HuH-7.5 (cell line): ENCODE data around the gene HOXA10.

Source experiments
- DNase-seq: peaks from one replicate; pipeline ENCODE4 v3.0.0; 2011; ENCODE audit warnings: low spot score

HOXA10 gene

DNA sequence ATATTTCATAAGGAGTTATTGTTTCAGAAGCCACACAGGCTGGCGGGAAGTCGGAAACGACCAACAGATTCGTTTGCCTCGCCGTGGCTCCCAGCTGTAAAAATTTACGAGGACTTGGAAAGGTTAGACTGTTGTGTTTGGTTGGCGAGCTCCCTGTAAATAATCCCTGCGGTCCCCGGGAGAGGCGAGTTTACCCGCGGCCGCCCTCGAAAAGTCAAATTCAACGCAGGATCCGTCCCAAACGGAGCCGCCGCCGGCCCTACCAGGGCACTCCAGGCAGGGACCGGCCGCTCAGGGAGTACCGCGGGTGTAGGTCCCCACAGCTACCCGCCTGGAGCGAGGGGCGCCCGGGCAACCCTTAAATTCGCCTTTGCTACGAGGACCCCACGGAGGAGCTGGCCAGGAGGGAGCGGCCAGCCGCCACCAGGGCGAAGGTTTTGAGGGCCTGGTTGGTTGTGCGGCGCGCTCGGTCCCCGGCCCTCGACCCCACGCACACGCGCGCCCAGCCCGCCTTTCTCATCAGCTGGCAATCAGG lies 8.1 kb downstream of the HOXA10 start:
- no peak for DNase-seq

DNA sequence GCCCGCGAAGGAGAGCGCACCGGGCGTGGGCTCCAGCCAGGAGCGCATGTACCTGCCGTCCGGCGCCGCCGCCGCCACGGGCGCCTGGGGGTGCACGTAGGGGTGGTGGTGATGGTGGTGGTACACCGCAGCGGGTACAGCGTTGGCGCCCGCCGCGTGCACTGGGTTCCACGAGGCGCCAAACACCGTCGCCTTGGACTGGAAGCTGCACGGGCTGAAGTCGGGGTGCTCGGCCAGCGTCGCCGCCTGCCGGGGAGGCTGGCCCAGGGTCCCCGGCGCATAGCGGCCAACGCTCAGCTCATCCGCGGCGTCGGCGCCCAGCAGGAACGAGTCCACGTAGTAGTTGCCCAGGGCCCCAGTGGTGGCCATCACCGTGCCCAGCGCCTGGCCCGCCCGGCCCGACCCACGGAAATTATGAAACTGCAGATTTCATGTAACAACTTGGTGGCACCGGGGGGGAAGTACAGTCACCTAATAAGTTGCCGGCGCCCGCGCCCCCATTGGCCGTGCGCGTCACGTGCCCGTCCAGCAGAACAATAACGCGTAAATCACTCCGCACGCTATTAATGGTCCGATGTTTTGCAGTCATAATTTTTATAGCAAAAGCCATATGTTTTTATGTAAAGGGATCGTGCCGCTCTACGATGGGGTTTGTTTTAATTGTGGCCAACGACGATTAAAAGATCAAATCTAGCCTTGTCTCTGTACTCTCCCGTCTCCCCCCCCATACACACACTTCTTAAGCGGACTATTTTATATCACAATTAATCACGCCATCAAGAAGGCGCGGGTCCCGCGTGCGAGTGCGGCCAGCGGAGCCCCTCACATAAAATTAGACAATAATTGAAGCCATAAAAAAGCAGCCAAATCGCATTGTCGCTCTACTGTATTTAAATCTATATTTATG lies 8.8 kb downstream of the HOXA10 start, which contains the start of gene HOXA9:
Gene HOXA9, minus strand, starts transcription at position 449 of the 907 bp plus-strand sequence. Its CDS starts 80 bp downstream, at position 369.
- DNase-seq, result no peak

DNA sequence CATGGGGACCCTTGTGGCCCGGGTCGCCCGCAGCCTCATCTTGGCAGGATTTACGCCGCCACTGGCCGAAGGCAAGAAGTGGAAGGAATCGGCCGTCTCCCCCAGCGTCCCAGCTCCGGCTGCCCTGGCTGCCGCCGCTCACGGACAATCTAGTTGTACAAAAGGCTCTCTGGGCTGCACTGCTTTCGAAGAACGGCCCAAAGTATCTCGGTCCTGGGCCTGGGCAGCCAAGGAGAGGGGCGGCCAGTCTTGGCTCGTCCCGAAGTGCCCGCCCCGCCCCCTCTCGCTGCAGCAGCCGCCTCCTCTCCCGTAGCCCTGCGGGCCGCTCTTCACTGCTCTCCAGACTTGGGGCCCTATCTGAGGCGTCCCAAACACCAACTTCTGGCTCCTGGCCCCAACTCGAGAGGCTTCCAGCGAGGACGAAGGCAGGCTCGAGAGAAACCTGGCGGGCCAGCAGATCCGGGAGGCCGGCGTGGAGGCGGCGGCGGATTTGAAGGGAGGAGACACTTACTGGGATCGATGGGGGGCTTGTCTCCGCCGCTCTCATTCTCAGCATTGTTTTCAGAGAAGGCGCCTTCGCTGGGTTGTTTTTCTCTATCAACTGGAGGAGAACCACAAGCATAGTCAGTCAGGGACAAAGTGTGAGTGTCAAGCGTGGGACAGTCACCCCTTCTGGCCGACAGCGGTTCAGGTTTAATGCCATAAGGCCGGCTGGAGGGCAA lies 9.6 kb downstream of the HOXA10 start:
- no peak for DNase-seq

DNA sequence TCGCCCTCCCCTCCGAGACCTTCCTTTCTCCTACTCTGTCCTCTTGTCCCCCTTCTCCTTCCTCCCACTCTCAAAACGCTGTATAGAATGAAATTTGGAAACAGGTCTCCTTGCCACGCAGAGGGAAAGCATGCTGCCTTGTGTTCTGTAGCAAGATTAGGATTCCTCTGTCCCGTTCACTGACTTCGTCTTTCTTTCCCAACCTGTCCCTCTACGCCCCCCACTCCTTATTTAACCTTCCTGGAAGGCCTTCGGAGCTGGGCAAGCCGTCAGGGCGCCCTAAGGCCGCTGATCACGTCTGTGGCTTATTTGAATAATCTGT lies 10.1 kb downstream of the HOXA10 start:
- no peak for DNase-seq

DNA sequence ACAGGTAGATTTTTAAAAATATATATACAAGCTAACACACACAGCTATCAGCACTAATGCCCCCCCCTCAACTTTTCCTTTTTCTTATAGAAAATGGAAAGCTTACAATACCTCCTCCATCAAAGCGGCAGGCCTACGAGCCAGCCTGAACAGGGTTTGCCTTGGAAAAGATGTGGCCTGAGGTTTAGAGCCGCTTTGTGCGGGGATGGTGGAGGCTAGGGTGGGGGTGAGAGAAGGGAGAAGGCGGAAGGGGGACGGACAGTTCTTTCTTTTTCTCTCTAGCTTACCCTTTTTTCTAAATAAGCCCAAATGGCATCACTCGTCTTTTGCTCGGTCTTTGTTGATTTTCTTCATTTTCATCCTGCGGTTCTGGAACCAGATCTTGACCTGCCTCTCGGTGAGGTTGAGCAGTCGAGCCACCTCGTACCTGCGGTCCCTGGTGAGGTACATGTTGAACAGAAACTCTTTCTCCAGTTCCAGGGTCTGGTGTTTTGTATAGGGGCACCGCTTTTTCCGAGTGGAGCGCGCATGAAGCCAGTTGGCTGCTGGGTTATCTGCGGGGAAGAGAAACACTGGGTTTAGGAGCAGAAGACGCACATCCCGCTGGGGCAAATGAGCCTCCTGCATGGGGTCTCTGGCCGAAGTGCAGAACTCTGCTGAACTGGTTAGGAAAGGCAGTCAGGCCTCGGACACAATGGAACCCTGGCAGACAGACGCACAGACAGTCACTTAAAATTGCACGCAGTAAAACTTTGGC lies 10.7 kb downstream of the HOXA10 start:
- no peak for DNase-seq

DNA sequence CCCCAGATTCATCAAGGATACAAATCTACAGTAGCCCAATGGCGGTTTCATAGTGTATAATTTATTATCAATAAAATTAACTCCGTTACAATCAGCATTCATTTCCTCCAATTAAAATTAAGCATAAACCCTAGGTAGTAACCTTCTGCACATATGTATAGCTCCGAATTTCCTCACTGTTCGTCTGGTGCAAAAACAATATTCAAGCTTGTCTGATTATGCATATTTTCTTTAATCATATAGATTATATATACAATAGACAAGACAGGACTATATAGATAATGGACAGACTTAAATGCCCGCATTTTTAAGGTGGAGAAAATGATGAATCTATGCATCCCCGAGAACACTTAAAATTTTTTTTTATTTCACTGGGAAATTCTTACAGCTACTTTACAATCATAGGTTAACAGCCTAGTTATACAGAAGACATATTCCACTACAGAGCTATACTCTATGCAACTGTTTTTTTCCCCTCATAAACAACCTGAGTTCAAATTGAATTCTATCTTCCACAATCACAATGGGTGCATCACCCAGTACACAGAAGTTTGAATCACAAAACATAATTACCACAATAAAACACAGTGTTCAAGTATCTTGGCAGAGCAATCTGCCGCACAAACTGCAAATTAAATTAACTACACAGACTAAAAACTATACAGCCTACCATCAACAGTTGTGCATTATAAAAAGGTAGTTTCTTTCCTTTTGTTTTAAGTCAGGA lies 11.4 kb downstream of the HOXA10 start:
- no peak for DNase-seq

DNA sequence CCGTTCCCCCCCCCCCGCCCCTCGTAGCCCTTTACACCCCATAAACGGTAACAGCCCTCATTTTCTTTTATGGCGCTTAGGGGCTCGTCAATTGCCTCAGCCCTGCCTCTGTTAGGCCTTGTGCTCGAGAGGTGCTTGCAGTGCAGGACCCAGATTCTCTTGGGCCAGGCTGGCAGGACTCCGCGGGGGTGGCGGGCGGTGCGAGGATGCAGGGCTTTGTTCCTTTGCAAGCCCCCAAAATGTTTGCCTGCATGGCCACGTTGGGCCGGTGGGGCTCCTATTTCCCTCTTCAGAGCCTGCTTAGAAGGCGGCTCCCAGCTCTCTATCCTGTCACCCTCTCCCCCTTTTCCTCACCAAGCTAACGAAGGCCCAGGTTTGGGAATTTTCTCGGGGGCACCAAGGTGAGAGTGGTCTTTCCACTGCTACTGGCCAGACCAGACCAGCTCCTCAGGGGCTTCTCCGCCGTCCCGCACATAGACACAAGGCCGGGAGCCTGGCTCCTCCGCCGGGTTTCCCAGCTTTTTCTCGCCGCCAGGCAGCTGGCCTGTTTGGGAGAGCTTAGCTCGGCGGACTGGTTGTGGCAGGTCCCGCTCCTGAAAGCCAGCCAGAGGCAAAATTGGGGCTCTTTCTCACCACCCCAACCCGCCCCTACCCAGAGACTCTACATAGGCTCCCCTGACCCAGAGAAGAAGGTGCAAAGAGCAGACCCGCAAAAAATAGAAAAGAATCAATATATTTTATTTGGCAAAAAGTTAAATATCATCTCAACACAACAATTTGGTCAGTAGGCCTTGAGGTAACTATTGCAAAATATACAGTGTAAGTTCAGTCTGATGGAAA lies 12.2 kb downstream of the HOXA10 start:
- no peak for DNase-seq

DNA sequence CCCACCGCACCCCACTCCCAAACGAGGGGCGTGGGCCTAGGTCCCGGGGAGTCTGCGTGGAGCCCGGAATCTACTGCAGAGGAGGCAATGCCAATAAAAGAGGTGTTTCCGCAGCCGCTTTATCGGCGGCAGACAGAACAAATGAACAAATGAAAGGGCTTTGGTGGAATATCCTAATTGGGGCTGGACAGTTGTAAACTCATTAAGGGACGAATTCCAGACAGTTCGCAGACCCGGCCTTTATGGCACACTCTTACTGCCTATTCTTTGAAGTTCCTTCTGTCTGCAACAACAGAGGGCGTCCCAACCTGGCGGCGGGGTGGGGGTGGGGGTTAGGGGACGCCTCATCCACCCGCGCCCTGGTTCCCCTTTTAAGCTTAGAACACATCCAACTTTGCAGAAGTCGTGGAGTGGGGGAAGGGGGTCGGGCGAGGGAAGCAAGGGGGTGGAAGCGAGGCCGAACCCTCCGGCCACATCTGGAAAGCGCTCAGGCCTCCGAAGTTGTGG lies 12.9 kb downstream of the HOXA10 start:
- DNase-seq, result no peak

DNA sequence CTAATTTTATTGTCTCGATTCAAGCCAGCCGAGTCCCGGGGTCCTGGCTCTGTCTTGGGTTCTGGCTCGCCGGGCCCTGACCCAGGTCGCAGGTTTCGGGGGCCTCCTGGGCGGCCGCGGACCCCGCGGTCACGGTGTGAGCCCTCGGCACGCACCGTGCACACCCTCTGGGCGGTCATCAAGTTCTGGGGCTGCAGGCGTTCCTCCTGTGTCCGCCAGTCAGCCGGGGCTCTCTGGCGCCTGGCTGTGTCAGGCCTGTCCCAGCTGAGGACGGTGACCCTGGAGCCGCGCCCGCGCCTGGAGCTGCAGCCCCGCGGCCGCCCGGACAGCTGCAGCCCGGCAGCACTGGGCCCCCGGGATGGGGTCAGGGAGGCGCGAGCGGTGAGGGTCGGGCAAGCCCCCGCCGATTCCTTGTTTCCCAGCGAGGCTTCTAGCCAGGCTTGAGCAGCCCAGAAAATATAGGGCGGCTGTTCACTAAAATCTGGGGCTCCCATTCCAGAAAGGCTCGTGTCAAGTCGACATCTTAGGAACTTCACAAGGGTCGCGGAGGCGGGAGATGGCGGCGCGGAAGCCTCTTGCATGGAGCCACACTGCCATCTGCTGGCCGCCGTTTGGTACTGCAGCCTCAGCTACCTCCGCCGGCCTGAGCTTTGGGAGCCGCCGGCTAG lies 13.4 kb downstream of the HOXA10 start:
- peak; percentile 96 for DNase-seq

DNA sequence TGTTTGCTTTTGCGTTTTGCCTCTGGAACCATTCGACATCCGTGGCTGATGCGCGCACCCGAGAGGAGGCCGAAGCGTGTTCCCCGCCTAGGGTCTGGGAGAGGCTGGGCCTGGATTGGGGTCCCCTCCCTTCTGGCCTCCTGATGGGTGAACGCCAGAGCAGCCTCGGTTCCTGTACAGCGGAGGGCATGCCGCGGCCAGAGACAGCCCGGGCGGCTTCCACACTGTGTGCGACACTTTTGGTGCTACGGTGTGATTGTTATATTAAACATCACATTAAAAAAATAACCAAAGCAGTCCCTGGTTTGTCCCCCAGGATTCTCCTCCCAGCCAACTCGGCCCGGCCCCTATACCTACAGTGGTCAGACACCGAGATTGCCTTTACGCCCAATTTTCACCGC lies 14.0 kb downstream of the HOXA10 start:
- no peak for DNase-seq

DNA sequence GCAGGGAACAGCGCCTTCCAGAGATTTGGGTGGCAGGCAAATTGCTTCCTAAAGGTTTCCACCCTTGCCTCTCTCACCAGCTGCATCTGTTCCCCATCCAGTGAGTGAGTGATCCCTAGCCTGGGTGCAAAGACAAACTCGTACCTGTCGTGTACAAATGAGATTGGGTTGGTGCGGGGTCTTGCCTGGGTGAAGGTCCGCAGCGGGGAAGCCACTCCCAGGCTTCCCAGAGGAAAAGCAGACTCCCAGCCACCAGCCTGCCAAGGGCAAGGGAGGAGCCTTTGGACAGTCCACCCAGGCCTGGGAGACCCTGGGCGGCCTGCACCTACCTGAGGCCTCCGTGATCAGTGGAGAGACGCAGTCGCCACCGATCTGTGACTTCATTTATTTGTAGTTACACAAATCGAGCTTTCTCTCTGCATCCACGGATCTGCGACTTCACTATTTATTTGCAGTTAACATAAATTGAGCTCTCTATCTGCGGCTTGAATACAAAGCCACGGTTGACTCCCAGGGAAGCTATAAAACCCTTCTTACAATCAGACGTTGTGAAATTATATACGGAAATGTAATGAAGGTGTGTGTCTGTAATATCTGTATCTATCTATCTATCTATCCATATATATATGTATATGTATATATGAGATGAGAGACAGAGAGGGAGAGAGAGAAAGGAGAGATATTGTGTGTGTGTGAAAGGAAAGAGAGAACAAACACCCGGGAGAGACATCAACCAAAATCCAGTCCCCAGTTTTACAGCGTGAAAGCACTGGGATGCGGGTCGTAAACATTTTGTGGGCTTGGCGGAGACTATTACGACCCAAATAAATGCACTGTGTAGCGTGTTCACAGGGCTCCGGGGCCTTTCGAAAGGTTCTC lies 14.6 kb downstream of the HOXA10 start:
- DNase-seq, result no peak

DNA sequence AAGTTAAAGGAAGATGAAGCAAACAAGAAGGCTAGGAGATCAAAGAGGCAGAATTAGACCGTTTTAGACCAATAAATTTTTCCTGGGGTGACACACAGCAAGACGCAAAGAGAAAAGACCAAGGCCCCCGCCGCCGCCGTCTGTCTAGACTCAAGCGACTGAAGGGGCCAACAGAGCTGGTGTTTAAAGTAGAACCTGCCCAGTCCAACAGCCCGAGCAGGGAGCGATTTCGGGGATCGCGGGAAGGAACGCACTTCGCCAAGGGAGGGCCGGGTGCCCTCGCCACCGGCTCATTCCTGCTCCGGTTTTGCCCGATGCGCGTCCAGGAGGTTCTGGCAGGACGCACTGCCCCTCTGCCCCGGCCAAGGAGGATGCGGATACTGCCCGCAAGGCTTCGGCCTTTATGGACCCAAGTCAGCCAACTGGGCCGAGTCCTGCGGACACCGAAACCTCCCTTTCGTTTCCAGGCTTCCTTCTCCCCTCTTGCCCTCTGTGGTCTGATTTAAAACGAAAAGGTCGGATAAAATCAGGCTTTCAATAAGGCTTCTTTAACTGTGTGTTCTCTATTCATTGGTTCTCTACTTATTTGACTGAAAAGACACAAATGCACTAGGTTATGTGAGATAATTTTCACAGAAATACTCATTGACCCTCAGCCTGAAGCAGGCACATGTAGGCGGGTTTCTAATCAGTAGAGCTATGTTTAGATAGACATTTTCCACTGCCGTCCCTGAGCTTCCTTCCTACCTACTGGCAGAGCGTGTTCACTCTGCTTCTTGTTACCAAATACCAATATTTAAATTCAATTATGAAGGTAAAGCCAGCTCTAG lies 15.5 kb downstream of the HOXA10 start:
- DNase-seq, result no peak

DNA sequence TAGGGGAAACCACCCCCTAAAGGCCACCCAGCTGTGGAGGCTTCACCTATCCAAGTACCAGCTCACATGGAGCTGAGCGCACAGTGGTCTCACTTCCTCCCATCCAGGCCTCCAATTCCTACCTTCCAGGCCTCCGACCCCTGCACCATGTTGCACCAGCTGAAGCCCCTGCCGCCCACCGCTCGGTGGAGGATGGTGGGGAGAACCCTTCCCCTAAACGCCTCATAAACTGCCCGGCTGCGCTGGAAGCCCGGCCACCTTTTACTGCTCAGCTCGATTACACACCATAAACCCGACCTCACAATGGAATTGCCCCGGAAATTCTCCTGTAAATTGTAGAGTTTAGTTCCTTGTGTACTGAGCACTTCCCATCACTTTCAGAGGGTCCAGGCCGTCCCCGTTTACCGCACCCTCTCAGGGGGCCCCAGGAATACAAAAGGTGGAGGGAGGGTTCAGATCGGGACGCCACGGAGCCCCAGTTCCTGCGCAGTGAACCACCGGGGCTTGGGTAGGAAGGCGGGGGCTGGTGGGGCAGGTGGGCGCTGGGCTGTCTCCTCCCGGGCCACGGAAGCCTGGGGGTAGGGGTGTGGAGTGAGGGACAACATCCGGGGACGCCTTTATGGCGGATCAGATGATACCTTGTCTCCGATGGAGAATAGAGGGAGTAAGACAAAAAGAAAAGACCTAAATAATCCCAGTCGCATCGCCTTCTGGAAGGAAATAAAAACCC lies 16.3 kb downstream of the HOXA10 start:
- DNase-seq, result no peak

DNA sequence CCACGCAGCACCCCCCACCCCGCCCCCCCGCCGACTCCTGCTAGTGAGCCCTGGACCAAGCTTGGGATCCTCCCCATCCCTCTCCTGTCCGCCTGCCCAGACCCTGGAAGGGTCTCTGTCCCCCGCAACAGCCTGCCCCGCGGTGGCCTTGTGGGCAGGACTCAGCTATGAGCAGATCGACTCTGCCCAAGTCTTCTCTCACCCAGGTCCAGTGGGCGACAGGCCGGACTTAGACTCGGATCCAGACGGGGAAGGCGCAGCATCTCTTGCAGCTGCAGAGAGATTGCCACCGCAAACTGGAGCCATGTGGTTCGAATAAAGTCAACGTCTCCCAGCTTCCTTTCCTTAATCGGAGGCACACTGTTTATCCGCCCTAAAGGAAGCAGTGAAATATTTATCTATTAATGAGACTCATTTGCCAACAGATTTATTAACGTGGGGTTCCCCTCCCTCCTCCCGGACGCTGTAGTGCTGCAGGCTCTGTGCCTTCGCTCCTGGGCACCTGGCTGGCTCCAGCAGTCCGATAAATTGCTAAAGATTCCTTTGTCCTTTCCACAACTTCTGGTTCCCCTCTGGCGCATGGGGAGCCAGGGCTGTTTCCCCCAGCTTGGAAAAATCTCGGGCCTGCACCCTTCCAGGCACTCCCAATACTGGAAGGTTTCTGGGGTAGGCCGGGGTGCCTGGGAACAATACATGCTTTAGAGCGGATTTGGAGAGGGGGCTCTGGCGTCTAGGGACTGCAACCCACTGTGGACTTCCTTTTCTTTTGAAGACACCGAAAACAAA lies 17.0 kb downstream of the HOXA10 start:
- no peak for DNase-seq

DNA sequence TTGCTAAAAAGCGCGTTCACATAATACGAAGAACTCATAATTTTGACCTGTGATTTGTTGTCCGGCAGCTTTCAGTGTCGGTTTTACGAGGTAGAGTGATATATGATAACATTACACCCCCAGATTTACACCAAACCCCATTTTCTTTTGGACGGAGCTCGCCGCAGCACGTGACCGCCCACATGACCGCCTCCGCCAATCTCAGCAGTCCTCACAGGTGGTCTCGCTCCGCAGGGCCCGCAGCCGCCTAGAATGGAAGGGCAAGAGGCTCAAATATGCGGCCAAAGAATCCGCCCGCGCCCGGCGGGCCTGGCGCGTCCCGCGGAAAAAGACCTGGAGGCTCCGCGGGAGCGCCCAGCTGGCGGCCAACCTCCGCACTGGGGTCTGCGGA lies 17.6 kb downstream of the HOXA10 start, which contains the start of gene HOXA7:
Gene HOXA7, minus strand, starts transcription at position 168 of the 391 bp plus-strand sequence. Its CDS starts 130 bp downstream, at position 38.
- peak; percentile 87 for DNase-seq

DNA sequence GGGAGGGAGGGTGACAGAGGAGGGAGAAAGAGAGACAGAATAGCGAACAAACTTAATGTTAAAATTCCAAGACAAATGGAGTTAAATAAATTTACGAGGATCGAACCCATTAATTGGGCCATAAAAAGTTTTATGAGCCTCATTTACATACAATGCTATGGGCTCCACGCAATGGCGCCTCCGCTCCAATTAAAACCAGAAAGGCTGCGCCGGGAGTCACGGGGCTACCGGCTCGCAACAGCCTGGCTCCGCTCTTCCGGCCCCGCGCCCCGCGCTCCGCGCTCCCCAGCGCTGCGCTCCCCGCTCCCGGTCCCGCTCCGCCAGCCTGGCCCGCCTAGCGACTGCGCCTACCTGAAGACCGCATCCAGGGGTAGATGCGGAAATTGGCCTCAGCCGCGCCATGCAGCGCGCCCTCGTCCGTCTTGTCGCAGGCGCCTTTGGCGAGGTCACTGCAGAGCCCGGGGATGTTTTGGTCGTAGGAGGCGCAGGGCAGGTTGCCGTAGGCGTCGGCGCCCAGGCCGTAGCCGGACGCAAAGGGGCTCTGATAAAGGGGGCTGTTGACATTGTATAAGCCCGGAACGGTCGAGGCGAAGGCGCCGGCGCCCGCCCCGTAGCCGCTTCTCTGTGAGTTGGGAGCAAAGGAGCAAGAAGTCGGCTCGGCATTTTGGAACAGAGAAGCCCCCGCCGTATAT lies 18.2 kb downstream of the HOXA10 start:
- peak; percentile 84 for DNase-seq
